ENCODE data around the gene ASCL5.

The ASCL5 gene

DNA sequence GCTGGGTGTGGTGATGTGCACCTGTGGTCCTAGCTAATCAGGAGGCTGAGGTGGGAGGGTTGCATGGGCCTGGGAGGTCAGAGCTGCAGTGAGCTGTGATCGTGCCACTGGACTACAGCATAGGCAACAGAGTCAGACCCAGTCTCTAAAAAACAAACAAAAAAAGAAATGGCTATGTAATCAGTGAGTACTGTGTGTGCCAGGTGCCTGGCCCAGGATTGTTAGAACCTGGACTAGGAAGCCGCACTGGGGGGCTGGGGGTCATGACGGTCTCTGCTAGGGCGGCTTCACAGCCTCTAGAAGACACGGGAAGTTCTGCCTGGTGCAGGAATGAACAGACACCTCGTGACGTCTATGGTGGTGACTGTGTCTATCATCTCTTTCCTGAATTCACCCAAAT is 18.8 kb upstream of the ASCL5 start:
- Mint-ChIP-seq H3K27ac (ENCODE audit: low read depth) (no peak overlapping the region), H3K36me3 (ENCODE audit: insufficient read depth) (peaks cover 9% of the 10 kb centered on the region), H3K4me1 (no peaks in the 10 kb centered on the region), H3K9me3 (no peaks in the 10 kb centered on the region), H3K4me3 (no peak overlapping the region), H3K27me3 (no peaks in the 10 kb centered on the region)
- no peak for ATAC-seq (replicated peaks; ENCODE audit: extremely low read depth, poor library complexity, severe bottlenecking)
- no peak for DNase-seq (ENCODE audit: low spot score in 2 of 2)

DNA sequence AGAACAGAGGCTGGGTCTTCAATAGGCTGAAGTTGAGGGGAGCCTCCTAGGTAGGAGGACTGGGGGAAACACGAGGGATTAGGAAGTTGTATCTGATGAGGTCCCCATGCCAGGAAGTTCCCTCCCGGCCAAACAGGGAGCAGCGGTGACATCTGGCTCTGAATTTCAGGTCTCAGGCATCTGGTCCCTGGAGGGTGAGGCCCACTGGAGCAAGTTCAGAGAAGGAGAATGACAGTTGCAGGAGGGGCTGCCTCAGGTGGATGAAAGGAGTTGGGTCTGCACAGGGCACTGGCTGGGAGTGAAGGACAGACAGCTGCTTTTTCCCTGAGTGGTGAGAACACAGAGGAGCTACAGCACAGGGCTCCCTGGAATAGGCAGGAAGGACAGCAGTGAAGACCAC is 18.1 kb upstream of the ASCL5 start:
- Mint-ChIP-seq H3K36me3 (ENCODE audit: insufficient read depth) (peaks cover 11% of the 10 kb centered on the region), H3K27me3 (no peaks in the 10 kb centered on the region), H3K4me3 (no peak overlapping the region), H3K9me3 (no peaks in the 10 kb centered on the region), H3K4me1 (no peaks in the 10 kb centered on the region), H3K27ac (ENCODE audit: low read depth) (no peak overlapping the region)
- ATAC-seq (replicated peaks; ENCODE audit: extremely low read depth, poor library complexity, severe bottlenecking) (no peak), DNase-seq (ENCODE audit: low spot score in 2 of 2) (no peak)

DNA sequence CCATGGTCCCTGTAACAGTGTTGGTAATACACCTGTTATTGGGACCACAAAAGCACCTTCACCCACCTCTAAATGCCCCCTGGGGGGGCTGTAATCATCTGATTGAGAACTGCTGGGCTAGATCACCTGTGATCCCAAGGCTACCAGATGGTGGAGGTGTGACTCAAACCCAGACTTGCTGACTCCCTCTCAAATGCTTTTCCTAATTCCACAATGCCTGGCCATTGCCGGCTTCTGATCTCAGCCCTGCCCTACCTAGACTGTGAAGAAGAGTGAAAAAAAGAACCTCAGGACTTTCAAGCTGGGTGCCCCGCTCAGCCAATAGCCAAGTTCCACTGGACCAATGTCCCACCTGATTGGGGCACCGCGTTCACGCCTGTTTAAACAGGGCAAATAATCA is 17.7 kb upstream of the ASCL5 start:
- Mint-ChIP-seq H3K27me3 (no peaks in the 10 kb centered on the region), H3K4me3 (no peak overlapping the region), H3K4me1 (no peaks in the 10 kb centered on the region), H3K9me3 (no peaks in the 10 kb centered on the region), H3K27ac (ENCODE audit: low read depth) (no peak overlapping the region), H3K36me3 (ENCODE audit: insufficient read depth) (peaks cover 11% of the 10 kb centered on the region)
- no peak for ATAC-seq (replicated peaks; ENCODE audit: extremely low read depth, poor library complexity, severe bottlenecking)
- DNase-seq (ENCODE audit: low spot score in 2 of 2): no peak

DNA sequence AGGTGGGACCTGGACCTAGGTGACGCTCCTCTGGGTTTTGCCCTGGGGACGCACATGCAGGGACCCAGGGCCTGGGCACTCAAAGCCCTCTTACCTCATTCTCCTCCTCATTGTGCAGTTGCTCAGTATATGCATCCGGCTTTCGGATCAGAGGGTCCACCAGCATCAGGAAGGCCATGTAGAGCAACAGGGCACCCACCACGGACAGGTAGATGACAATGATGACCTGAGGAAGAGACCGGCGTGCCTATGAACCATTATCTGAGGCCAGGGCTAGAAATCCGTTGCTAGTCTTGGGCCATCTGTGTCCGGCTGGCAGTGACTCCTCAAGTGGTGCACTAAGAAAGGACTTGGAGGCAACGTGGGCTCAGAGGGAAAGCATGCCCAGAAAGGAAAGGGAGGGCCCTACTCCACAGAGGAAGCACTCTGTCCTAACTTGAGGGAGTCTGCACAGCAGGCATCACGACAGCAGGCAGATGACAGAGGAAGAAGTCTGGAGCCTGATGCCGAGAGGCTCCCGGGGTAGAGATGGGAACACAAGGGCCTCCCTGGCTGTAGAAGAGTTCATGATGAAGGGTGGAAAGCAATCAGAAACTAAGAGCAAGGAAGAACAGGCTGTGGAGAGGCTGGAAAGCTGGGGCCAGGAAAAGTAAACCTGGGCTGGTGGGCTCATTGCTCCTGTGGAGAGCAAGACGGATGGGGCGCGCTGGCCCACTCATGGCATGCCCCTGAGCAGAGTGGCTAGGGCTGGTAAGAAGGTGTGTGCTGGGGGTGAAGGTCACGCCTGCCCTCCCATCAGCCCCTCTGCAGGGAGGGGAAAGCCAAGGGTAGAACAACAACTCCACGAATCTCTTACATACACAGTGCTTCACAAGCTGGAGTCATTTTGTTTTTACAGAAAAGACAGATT is 17.0 kb upstream of the ASCL5 start:
- peaks cover 11% of the 10 kb centered on the region for H3K36me3 Mint-ChIP-seq (ENCODE audit: insufficient read depth)
- no peaks in the 10 kb centered on the region for H3K9me3 Mint-ChIP-seq
- no peaks in the 10 kb centered on the region for H3K4me1 Mint-ChIP-seq
- peak overlapping the region; percentile 69 for H3K27ac Mint-ChIP-seq (ENCODE audit: low read depth)
- DNase-seq (ENCODE audit: low spot score in 2 of 2): no peak
- no peak overlapping the region for H3K4me3 Mint-ChIP-seq
- no peak for ATAC-seq (replicated peaks; ENCODE audit: extremely low read depth, poor library complexity, severe bottlenecking)
- no peaks in the 10 kb centered on the region for H3K27me3 Mint-ChIP-seq

DNA sequence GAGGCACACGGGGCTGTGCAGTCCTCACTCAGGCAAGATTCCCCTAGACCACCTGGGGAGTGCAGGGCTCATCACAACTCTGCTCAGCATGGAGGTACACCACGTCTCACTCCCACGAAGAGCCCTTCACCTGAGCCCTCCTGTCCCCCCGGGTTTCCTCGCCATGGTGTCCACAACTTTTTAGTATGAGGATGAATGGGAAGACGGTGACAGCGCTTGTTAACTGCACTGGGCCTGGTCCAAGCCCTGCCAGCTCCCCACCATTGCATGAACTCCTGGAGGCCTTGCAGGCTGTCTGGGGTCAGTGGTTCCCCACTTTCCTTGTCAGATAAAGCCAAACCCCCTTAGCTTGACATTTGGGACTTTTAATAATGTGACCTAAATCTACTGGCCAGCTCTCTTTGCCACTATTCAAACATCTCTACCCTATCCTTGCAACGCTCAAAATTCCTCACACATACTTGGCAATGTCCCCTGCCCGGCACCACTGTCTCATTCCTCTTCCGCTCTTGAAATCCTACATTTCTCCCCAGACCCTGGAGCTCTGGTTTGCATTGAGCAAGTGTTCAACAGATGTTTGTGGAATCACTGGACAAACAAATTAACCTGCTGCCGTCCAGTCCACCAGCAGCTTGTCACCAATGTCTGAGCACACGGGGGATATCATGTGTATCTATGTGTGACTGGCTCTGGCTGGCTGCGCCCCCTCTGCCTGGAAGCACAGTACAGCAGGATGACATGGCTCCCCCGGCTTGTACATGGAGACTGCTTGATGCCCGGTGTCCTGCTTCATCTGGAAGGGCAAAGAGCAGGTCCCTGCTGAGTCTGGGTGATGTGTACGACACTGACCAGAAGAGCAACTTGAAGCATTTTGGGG is 16.1 kb upstream of the ASCL5 start:
- Mint-ChIP-seq H3K27me3 (no peaks in the 10 kb centered on the region), H3K36me3 (ENCODE audit: insufficient read depth) (peaks cover 11% of the 10 kb centered on the region), H3K4me3 (no peak overlapping the region), H3K9me3 (no peaks in the 10 kb centered on the region), H3K27ac (ENCODE audit: low read depth) (peak overlapping the region; percentile 69), H3K4me1 (no peaks in the 10 kb centered on the region)
- no peak for DNase-seq (ENCODE audit: low spot score in 2 of 2)
- ATAC-seq (replicated peaks; ENCODE audit: extremely low read depth, poor library complexity, severe bottlenecking): no peak

DNA sequence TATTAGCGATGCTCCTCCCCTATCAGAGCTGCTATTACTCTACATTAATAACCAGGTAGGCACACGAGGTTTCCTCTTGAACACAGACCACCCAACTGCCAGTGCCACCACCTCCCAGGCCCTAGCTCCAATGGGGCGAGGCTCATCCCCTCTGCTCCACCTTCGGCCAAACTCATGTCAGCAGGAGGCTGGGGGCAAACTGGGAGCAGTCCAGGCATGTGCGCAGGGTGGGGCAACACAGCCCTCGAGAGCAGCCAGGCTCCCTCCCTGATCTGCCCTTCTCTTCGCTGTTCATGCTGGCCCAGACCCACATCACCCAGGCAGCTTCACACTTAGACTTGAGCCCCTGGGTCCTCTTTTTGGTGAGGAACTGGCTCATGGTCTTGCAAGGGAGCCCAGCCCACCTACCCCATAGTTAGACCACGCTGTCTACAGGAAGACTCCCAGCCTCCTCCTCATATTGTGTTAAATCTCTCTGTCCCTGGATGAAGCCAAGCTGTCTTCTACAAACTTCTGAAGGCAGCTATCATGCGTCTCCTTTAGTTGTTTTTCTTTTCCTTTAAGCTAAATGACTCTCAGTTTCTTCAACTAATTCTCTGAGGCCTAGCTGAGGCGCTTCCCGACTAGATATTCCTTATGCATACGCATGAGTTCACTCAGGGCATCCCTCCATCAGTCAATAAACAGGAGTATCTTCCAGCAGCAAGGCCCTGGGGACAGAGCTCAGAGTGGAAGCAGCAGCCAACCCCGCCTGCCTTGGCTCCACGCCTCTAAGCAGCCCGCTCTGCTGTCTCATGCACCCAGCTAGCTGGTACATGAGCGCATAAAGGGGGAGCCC is 15.2 kb upstream of the ASCL5 start:
- peaks cover 11% of the 10 kb centered on the region for H3K36me3 Mint-ChIP-seq (ENCODE audit: insufficient read depth)
- no peak overlapping the region for H3K4me3 Mint-ChIP-seq
- no peaks in the 10 kb centered on the region for H3K27me3 Mint-ChIP-seq
- no peak for ATAC-seq (replicated peaks; ENCODE audit: extremely low read depth, poor library complexity, severe bottlenecking)
- no peak overlapping the region for H3K27ac Mint-ChIP-seq (ENCODE audit: low read depth)
- no peak for DNase-seq (ENCODE audit: low spot score in 2 of 2)
- H3K9me3 Mint-ChIP-seq: no peaks in the 10 kb centered on the region
- no peaks in the 10 kb centered on the region for H3K4me1 Mint-ChIP-seq

DNA sequence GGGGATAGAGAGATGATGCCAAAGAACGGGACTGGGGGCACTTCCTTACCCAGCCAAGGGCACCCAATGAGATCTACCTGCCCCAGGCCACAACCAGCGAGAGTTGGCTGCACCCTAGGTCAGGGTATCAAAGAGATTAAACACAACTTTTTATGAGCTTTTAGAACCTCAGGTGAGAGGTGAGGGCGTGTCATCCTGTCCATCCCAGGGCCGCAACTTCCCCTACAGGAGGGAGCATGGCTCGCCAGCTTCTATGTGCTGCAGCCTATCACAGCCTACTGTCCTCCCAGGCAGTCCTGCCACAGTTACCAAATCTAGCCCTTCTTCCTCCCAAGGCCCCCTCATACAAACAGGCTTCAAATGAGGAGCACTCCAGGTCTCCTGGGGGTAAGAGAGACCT is 14.4 kb upstream of the ASCL5 start:
- no peak overlapping the region for H3K27ac Mint-ChIP-seq (ENCODE audit: low read depth)
- no peaks in the 10 kb centered on the region for H3K4me1 Mint-ChIP-seq
- DNase-seq (ENCODE audit: low spot score in 2 of 2): no peak
- H3K4me3 Mint-ChIP-seq: no peak overlapping the region
- H3K9me3 Mint-ChIP-seq: no peaks in the 10 kb centered on the region
- no peak for ATAC-seq (replicated peaks; ENCODE audit: extremely low read depth, poor library complexity, severe bottlenecking)
- peaks cover 11% of the 10 kb centered on the region for H3K36me3 Mint-ChIP-seq (ENCODE audit: insufficient read depth)
- no peaks in the 10 kb centered on the region for H3K27me3 Mint-ChIP-seq

DNA sequence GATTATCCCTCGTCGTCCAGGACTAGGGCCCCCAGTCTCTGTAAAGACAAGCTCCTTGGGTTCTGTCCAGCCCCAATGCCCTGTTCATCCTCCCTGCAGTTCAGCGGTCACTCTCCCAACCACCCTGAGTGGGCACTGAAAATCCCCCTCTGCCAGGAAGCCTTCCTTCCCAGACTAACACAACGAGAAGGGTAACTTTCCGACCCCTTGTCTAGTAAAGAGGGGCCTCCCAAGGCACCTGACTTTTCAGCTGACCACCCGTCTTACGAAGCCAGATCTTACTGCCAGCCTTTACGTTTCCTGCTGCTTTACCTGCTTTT is 13.9 kb upstream of the ASCL5 start:
- no peaks in the 10 kb centered on the region for H3K9me3 Mint-ChIP-seq
- no peak for DNase-seq (ENCODE audit: low spot score in 2 of 2)
- no peaks in the 10 kb centered on the region for H3K27me3 Mint-ChIP-seq
- H3K4me1 Mint-ChIP-seq: no peaks in the 10 kb centered on the region
- peaks cover 6% of the 10 kb centered on the region for H3K36me3 Mint-ChIP-seq (ENCODE audit: insufficient read depth)
- H3K27ac Mint-ChIP-seq (ENCODE audit: low read depth): peak overlapping the region; percentile 68
- no peak for ATAC-seq (replicated peaks; ENCODE audit: extremely low read depth, poor library complexity, severe bottlenecking)
- H3K4me3 Mint-ChIP-seq: no peak overlapping the region

DNA sequence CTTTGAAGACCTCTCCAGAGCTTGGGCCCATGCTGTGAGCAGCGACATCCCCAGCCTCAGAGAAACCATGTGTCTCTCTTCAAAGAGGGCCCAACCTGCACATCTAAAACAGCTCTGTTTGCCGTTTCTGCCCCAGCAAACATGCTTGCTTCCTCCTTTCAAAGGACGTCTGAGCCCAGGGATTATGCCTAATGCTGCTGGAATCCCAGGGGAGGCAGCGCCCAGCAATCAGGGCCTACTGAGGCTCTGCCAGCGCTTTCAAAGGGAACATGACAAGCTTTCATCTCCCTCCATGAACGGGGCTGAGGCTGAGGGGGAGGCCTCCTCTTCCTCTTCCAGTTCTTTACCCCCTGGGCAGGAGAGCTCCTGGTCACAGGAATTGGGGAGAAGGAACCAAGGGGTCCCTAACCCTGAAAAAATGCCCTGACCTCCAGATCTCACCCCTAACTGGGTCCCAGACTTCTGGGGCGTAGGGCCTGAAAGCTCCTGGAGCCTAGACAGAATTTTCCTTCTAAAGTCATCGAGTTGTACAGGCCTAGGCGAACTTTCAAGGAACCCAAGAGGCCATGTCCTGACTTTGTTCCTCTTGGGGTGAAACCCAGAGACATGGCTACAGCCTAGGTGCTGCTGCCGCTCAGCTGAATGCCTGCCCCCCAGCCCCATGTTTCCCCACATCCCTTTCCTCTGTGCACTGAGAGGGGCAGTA is 13.4 kb upstream of the ASCL5 start:
- no peak for ATAC-seq (replicated peaks; ENCODE audit: extremely low read depth, poor library complexity, severe bottlenecking)
- Mint-ChIP-seq H3K36me3 (ENCODE audit: insufficient read depth) (peaks cover 7% of the 10 kb centered on the region), H3K4me3 (no peak overlapping the region), H3K27me3 (no peaks in the 10 kb centered on the region), H3K27ac (ENCODE audit: low read depth) (peak overlapping the region; percentile 68), H3K4me1 (no peaks in the 10 kb centered on the region), H3K9me3 (no peaks in the 10 kb centered on the region)
- DNase-seq (ENCODE audit: low spot score in 2 of 2): no peak

DNA sequence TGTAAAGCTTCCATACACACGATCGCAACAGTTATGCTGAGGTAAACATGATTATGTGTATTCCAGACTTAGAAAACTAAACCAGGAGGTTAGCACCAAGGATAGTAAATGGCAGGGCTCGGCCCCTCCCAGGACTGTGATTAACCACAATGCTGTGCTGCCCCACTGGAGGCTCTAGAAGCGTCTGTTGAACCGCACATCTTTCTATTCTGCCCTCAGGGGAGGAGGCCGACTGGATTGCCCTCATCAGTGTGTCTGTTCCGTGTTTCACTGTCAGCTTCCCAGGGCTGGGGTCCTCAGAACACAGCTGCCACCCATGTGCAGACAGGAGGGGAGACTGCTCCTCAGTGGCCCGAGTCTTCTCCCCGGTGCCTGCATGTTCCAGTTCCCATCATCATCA is 12.8 kb upstream of the ASCL5 start:
- Mint-ChIP-seq H3K9me3 (no peaks in the 10 kb centered on the region), H3K27ac (ENCODE audit: low read depth) (peak overlapping the region; percentile 20), H3K4me1 (no peaks in the 10 kb centered on the region), H3K4me3 (no peak overlapping the region), H3K27me3 (no peaks in the 10 kb centered on the region), H3K36me3 (ENCODE audit: insufficient read depth) (peaks cover 7% of the 10 kb centered on the region)
- DNase-seq (ENCODE audit: low spot score in 2 of 2): no peak
- no peak for ATAC-seq (replicated peaks; ENCODE audit: extremely low read depth, poor library complexity, severe bottlenecking)

DNA sequence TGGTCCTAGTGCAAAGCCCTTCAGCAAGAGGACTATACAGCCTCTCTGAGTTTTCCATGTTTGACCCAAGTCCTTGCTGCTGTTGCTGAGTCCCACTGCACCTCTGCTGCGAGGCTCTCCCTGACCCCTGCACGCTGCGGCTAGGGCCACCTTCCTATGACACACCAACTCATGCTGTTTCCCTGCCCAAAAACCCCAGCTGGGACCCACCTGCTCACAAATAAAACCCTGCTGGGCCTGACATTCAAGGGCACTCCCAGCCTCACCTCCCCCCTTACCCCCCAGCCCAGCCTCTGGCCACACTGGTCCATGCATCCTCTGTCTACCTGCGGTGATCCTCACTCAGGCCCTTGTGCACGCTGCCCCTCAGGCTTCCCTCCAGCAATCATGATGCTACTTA is 12.3 kb upstream of the ASCL5 start:
- ATAC-seq (replicated peaks; ENCODE audit: extremely low read depth, poor library complexity, severe bottlenecking) (no peak), DNase-seq (ENCODE audit: low spot score in 2 of 2) (no peak)
- H3K36me3 Mint-ChIP-seq (ENCODE audit: insufficient read depth): peaks cover 6% of the 10 kb centered on the region
- no peak overlapping the region for H3K27ac Mint-ChIP-seq (ENCODE audit: low read depth)
- H3K4me3 Mint-ChIP-seq: no peak overlapping the region
- H3K9me3 Mint-ChIP-seq: no peaks in the 10 kb centered on the region
- no peaks in the 10 kb centered on the region for H3K4me1 Mint-ChIP-seq
- H3K27me3 Mint-ChIP-seq: no peaks in the 10 kb centered on the region

DNA sequence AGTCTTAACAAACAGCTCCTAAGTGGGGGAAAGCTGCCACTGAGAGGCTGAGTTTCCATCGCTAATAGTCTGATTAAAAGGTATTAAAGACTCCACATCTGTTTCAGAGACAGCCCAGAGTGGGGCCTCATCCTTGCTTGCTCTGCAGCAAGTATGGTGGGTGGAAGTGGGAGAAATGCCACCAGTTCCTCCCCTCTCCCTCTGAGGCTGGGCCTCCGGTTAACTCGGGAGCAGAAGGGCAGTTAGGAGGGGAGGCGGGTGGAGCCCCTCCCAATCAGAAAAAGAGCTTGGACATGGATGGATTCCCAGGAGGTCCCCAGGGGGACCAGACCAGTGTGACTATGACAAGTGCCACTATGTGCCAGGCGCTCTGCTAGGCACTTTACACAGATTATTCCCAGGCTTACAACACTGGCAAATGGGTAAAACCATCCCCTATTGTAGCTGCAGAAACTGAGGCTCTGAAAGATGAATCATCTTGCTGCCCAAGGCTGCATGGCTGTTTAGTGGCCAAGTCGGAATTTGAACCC is 11.4 kb upstream of the ASCL5 start:
- Mint-ChIP-seq H3K4me3 (no peak overlapping the region), H3K9me3 (no peaks in the 10 kb centered on the region), H3K36me3 (ENCODE audit: insufficient read depth) (peaks cover 4% of the 10 kb centered on the region), H3K4me1 (no peaks in the 10 kb centered on the region), H3K27me3 (no peaks in the 10 kb centered on the region), H3K27ac (ENCODE audit: low read depth) (no peak overlapping the region)
- DNase-seq (ENCODE audit: low spot score in 2 of 2) (no peak), ATAC-seq (replicated peaks; ENCODE audit: extremely low read depth, poor library complexity, severe bottlenecking) (no peak)

Measured in central memory CD8-positive, alpha-beta T cell (primary cell).